NCI-H446 treated with DMSO at 0.1 percent for 48 hours (cell line): ENCODE results near the gene IGF1R.

Experiments
- DNase-seq: peaks from one replicate; lab custom pipeline; 2025; lab: John Stamatoyannopoulos, UW

Gene IGF1R

GRCh38 chr15:98858610-98859023 lies 210.3 kb downstream of the IGF1R start:
- DNase-seq, result no peak

GRCh38 chr15:98859149-98859548 lies 210.8 kb downstream of the IGF1R start:
- DNase-seq, result no peak

- no peak for DNase-seq
Measured at GRCh38 chr15:98860281-98861041, 212.1 kb downstream of the IGF1R start.

DNA sequence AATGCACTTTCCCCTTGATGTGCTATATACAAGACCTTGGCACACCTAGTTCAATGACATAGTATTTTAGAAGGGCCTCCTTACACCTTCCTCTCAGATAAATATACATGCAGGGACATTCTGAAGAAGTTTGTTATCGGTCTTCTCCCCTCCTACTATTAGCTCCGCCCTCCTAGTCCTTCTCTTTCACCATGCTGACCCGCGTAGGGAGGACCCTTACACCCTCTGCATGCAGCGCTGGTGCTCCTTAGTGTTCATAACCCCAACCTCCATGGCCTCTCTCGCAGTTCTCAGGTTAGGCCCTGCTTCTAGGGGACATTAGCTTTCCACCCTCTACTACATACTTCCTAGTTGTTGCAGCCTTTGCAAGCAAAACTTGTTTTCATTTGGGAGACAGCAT lies 212.8 kb downstream of the IGF1R start:
- DNase-seq, result no peak

GRCh38 chr15:98863983-98864382 lies 215.6 kb downstream of the IGF1R start:
- no peak for DNase-seq

- no peak for DNase-seq
Measured at GRCh38 chr15:98865397-98866339, 217.3 kb downstream of the IGF1R start.

DNA sequence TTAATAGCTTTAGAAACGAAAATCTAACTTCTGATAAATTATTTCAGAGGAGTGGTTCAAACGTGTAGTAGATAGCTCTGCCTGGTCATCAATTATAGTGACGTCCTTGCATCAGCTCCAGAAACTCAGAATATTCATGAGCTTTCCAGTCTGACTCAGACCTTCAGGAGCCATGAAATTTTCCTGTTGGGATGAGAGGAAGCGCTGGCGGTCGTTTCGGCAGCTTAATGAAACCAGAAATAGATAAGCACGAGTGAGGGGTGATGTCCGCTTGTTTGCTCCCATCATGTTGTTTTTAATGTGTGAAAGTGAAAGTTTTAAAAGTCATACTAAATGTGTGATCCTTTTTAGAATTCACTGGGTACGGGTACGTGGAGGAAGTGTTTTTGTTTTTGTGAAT lies 218.2 kb downstream of the IGF1R start:
- DNase-seq, result no peak

GRCh38 chr15:98868564-98868963 lies 220.2 kb downstream of the IGF1R start:
- no peak for DNase-seq

DNA sequence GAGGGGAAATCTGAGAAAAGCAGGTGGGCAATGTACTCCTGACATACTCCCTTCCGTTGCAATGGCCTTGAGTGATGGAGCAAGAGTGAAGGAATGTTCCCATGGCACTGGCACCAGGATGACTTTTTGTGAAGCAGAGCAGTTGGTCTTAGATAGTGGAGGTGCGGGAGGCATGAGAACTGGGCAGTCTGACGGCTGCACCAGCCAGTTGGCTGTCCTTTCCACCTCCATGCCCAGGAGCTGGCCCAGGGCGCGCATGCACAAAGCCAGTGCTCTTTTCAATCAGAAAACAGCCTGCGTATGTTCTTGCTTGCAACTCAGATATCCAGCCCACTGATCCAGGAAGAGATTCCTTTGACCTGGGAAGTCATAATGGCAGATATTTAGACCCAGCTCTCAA lies 222.4 kb downstream of the IGF1R start:
- DNase-seq, result no peak

GRCh38 chr15:98872774-98873173 lies 224.4 kb downstream of the IGF1R start:
- DNase-seq, result no peak

DNA sequence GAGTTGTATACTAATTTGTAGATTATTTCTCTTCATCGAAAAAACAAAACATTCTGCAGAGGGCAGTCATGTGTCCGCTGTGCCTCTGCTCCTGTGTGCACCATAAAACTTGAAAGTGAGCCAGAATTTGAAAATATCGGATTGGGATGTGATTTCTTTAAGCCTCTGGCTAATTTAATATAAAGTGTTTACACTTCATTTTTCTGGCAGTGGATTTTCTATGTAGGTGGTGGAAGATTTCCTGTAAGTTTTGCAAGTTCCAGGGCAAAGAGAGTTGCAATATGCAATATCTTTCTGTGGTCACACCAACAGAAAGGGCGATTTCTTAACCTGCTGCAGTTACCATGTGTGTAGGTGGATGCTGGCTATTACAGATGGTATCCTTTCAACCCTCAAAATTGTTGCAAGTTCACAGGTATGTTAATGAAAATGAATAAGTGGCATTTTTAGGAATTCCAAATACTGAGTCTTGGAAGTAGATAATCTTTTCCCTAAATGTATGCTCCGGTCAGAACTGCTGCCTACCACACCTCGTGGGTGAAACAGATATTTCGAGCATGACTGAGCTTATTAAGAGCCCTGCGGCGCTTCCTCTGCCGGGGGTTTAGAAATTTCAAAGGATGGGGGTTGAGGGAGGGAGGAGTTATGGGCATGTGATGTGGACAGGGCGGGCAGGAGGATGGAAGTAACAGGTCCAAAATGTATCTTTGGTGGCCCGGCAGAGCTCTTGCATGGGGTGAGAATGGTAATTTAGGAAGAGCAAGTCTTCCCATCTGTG lies 225.3 kb downstream of the IGF1R start:
- no peak for DNase-seq

DNA sequence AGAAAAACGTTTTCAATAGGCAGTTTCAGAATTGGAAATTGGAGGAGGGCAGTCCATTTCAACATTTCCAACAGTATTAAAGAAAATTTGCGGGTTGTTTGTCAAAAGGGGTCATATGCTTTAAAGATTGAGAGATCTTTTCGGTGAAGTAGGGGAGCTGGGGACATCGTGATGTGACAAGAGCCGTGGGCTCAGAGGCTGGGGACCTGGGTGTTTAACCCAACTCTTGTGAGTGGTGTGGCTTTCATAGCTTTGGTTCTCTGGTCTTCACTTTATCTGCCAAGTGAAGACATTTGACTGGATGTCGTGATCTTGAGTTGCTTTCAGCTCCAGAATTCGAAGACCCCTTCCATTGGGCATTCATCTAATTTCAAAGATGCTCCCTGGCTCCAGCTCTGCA lies 226.0 kb downstream of the IGF1R start:
- no peak for DNase-seq

DNA sequence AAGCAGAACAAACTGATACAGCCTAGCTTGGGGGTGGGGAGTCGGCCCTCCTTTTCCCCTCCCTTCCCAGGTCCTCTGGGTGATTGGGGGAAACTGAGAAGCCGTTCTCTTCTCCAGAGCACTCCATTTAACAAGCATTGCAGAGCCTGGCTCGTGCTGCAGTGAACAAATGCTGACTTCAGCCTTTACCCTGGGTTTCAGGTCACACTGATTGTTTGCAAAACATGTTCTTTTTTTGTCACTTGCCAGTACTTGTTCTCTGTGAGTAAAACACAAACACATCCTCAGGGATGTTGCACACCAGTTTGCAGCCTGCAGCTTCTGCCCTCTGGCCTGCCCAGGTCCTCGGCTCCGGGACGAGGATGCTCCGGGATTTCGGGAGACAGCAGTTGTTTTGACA lies 226.4 kb downstream of the IGF1R start:
- no peak for DNase-seq

- DNase-seq, result no peak
Measured at GRCh38 chr15:98875309-98875708, 227.0 kb downstream of the IGF1R start.

GRCh38 chr15:98876451-98877369 lies 228.4 kb downstream of the IGF1R start:
- DNase-seq, result no peak

DNA sequence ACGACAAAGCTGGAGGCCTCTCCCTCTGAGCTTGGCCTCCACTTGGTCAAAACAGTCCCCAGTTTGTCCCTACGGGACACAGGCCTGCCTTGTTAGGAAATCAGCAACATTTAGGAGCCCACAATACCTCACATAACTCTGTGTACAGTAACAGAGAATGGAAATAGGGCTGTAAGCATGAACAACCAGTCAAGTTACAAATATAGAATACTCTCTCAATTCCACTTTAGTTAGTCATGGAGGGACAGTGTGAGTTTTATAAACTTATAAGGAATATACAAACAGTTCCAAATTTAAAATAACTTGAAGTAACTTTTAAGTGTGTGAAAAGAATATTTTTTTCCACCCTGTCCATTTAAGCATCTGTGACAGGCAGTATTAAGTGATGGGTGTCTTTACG lies 229.8 kb downstream of the IGF1R start:
- no peak for DNase-seq

DNA sequence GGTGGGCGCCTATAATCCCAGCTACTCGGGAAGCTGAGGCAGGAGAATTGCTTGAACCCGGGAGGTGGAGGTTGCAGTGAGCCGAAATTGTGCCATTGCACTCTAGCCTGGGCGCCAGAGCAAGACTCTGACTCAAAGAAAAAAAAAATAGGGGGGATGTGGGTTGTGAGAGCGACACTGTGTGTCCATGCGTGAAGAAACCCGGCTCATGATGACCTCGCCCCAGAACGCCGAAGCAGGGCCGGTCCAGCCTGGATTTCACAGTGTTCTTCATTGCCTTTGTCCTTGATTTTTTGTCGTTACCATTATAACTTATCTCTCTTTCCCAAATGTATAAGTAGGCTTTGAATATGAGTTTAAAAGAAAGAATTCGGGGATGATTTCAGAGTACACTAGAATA lies 230.5 kb downstream of the IGF1R start:
- no peak for DNase-seq

- peak; percentile 36 for DNase-seq
Measured at GRCh38 chr15:98881526-98882520, 233.5 kb downstream of the IGF1R start.

DNA sequence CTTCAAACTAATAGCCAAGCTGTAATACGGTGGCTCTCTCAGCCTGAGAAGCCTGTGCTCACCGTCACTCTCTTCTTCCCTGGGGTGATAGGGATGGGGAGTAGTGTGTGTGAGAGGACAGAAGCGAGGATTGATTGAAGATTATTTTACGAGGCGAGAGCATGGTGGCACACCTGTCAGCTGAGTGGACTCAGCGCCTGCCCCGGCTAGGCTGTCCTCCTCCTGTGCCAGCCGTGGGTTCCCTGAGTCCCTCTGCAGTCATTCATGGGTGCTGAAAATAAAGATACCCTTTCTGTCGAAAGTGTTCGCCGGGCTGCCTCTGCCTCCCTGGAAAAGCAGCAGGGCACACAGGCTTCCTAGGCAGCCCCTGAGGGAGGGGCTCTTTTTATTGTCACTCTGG lies 235.1 kb downstream of the IGF1R start:
- DNase-seq, result no peak

GRCh38 chr15:98884894-98885293 lies 236.6 kb downstream of the IGF1R start:
- DNase-seq, result no peak
